GM10266 (cell line): ENCODE results near the gene FAM20B.

Source experiments
- DNase-seq: peaks from one replicate; pipeline ENCODE4 v3.0.0; 2012; ENCODE audit errors: extremely low spot score
- TF ChIP-seq, protein P1 (sequence below): IDR thresholded peaks from 2 replicates; pipeline ENCODE4 v1.5.1; 2012; ENCODE audit warnings: mild to moderate bottlenecking, low read depth; ENCODE audit not compliant: control insufficient read depth, insufficient read depth; ENCODE audit errors: missing control alignments

The FAM20B gene

DNA sequence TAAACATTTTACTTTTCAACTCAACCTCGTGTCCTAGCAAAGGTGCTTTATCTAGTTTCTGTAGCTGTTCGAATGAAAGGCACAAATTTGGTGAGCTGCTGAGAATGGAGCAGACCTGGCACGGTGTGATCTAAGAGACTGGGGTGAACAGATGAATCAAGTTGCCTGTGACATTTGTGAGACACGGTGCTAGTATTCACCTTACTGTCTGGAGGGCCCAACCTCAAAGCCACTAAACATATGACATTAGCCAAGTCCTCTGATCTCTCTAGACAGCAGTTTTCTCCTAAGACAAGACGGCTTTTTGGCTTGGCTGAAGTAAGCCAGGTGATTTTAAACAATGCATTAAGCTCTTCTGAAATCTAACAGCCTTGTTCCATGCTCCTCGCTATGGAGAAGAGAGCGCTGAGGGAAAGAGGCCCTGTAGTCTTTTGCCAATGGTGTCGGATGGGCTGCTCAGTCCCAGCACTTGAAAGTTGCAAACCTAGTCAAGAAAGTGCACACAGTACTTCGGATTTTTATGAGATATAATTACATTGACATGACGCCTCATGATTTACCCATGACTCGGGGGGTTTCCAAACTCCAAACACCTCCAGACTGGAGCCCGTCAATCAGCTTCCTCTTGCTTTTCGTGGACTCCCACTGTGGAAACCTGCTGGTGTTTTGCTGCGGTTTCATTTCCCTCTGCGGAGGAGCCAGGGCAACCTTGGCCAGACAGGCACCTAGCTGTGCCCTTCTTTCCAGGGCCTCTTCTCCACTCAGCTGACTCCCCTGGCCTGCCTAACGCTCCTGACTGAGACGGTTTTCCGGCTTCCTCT, 55.4 kb downstream of the FAM20B start:
- peak; percentile 40 for DNase-seq
- TF ChIP-seq, protein P1, sequence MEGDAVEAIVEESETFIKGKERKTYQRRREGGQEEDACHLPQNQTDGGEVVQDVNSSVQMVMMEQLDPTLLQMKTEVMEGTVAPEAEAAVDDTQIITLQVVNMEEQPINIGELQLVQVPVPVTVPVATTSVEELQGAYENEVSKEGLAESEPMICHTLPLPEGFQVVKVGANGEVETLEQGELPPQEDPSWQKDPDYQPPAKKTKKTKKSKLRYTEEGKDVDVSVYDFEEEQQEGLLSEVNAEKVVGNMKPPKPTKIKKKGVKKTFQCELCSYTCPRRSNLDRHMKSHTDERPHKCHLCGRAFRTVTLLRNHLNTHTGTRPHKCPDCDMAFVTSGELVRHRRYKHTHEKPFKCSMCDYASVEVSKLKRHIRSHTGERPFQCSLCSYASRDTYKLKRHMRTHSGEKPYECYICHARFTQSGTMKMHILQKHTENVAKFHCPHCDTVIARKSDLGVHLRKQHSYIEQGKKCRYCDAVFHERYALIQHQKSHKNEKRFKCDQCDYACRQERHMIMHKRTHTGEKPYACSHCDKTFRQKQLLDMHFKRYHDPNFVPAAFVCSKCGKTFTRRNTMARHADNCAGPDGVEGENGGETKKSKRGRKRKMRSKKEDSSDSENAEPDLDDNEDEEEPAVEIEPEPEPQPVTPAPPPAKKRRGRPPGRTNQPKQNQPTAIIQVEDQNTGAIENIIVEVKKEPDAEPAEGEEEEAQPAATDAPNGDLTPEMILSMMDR = no peak

DNA sequence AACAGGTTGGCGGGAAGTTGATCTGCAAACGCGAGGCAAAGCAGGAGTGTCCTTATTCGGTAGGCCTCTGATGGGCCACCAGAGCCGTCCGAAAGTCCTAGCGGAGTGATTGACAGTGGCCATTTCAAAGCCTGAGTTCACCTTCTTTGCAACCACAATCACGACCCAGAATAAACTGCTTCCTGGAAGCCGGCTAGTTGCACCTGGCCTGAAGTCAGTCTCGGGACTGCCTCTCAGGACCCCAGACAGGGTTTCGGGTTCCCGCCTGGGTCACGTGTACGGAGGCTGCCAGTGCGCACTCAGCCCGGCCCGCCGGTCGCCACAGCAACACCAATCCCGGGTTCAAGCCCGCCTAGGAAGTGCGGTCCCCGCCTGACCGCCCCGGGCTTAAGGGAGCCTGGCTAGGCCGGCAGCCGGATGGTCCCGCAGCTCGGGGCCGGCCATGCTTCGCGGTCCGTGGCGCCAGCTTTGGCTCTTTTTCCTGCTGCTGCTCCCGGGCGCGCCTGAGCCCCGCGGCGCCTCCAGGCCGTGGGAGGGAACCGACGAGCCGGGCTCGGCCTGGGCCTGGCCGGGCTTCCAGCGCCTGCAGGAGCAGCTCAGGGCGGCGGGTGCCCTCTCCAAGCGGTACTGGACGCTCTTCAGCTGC, 56.1 kb downstream of the FAM20B start, which contains the start of gene TOR3A:
TOR3A (plus strand) TSS at position 384 of the 646 bp plus-strand sequence; CDS start at position 443, 59 bp downstream.
- TF ChIP-seq, protein P1 = no peak
- DNase-seq = peak; percentile 94

DNA sequence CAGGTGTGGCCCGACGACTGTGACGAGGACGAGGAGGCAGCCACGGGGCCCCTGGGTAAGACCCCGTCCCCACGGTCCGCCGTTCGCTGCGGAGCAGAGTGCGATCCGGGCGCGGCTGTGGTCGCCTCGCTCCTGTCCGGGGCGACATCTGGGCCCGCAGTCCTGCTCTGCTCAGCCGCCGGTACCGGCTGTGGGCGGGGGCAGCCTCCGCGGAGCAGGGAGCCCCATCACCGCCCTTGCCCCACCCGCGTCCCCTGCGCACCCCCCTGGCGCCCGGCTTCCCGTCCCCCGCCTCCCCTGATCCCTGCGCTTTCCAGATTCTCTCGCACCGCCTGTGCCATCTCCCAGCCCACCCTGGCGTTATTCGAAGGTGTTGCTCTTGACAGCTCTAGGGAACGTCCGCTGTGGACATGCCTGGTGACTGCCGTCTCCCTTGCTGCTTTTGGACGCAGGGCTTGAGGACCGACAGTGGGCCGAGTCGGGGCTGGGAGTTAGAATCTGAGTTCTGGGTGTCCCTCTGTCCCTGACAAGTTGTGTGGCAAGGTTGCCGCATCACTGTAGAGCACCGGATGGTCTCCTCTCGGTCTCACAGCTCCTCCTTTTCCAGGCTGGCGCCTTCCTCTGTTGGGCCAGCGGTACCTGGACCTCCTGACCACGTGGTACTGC, 56.8 kb downstream of the FAM20B start:
- TF ChIP-seq, protein P1 = no peak
- DNase-seq = peak; percentile 25

DNA sequence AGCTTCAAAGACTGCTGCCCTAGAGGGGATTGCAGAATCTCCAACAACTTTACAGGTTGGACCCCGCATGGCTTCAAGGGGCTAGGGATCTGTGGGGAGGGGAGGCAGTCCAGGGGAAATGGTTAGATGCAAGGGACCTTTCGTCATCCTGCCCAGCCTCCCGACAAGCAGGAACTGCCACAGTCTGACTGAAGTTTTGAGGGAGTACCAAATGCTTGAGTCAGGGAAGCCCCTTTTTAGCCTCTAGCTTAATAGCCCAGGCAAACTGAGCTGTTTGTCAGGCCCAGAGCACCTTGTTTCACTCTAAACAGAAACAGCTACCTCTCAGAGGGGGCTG, 57.3 kb downstream of the FAM20B start:
- peak; percentile 50 for DNase-seq
- TF ChIP-seq, protein P1 = no peak

DNA sequence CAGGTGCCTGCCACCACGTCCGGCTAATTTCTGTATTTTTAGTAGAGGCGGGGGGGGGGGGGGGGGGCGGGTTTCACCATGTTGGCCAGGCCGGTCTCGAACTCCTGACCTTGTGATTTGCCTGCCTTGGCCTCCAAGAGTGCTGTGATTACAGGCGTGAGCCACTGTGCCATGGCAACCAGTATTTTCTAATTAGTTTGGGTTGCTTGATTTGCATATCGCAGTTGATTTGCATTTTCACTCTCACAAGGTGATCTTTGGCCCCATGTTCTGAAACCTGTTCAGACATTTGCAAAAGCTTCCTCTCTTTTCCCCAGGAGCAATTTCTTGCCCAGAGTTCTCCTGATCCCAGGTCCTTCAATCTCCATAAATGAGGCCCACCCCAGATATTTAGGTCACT, 57.8 kb downstream of the FAM20B start:
- DNase-seq = peak; percentile 47
- TF ChIP-seq, protein P1 = no peak

DNA sequence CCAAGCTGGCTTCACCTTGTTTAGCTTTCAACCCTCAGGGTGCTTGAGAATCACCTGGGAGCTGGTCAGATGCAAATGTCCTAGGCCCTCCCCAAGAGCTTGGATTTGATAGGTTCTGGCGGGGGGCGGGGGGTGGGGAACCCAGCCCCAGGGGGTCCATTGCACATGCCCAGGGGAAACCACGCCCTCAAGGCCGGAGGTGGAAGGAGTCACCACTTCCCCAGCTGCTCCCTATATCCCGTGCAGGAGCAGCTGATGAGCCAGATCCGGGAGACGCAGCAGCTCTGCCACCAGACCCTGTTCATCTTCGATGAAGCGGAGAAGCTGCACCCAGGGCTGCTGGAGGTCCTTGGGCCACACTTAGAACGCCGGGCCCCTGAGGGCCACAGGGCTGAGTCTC, 62.0 kb downstream of the FAM20B start:
- no peak for DNase-seq
- TF ChIP-seq, protein P1 = no peak
